Measurements from ENCODE around the gene NECAB2. TPM values are rescaled to one million over a fixed set of nuclear protein-coding genes. Genes with fewer than 3 reads are reported as not detected.

NECAB2 gene
- polyA plus RNA-seq, 1 experiment: 0.20 TPM

- ChIA-PET POLR2A (no interaction called here), CTCF (interaction anchor here (1.1 to 10.9 kb wide), 2 partner anchors 106 to 110 kb away, joined by 4 to 171 read pairs; no protein-coding TSS in a partner anchor)
- H3K9me3 ChIP-seq (ENCODE audit: control insufficient read depth, insufficient read depth, low read length): no peaks in the 10 kb centered on the region
- peak overlapping the region; percentile 43 for H3K4me3 ChIP-seq (ENCODE audit: low read depth, low read length)
- no peak overlapping the region for H3K27ac ChIP-seq (ENCODE audit: low read depth, low read length)
- H3K27me3 ChIP-seq (ENCODE audit: control insufficient read depth, insufficient read depth, low read length): no peaks in the 10 kb centered on the region
- no peak for TF ChIP-seq CTCF (IDR thresholded peaks at IDR 0.05; ENCODE audit: low read depth, low read length)
- no peak for DNase-seq (ENCODE audit: low read depth, low spot score)
Observed at GRCh38 chr16:83954577-83955016, 13.4 kb upstream of the NECAB2 start.

- Histone ChIP-seq H3K4me3 (ENCODE audit: low read depth, low read length) (no peak overlapping the region), H3K27me3 (ENCODE audit: control insufficient read depth, insufficient read depth, low read length) (no peaks in the 10 kb centered on the region), H3K27ac (ENCODE audit: low read depth, low read length) (no peak overlapping the region), H3K9me3 (ENCODE audit: control insufficient read depth, insufficient read depth, low read length) (no peaks in the 10 kb centered on the region)
- ChIA-PET CTCF (interaction anchor here (1.0 to 10.9 kb wide), 4 partner anchors 28 to 113 kb away, joined by 3 to 171 read pairs (median 7); no protein-coding TSS in a partner anchor), POLR2A (no interaction called here)
- no peak for TF ChIP-seq CTCF (IDR thresholded peaks at IDR 0.05; ENCODE audit: low read depth, low read length)
- DNase-seq (ENCODE audit: low read depth, low spot score): no peak
Observed at GRCh38 chr16:83955218-83956130, 12.6 kb upstream of the NECAB2 start.

- Histone ChIP-seq H3K9me3 (ENCODE audit: control insufficient read depth, insufficient read depth, low read length) (no peaks in the 10 kb centered on the region), H3K27ac (ENCODE audit: low read depth, low read length) (no peak overlapping the region), H3K27me3 (ENCODE audit: control insufficient read depth, insufficient read depth, low read length) (no peaks in the 10 kb centered on the region), H3K4me3 (ENCODE audit: low read depth, low read length) (no peak overlapping the region)
- DNase-seq (ENCODE audit: low read depth, low spot score): peak; percentile 43
- TF ChIP-seq CTCF (IDR thresholded peaks at IDR 0.05; ENCODE audit: low read depth, low read length): peak; percentile 85
- POLR2A ChIA-PET: no interaction called here
- CTCF ChIA-PET: interaction anchor here (0.6 to 10.9 kb wide), 18 partner anchors 9 to 210 kb away, joined by 3 to 171 read pairs (median 4); no protein-coding TSS in a partner anchor
Observed at GRCh38 chr16:83956336-83957289, 11.4 kb upstream of the NECAB2 start.

- Histone ChIP-seq H3K27me3 (ENCODE audit: control insufficient read depth, insufficient read depth, low read length) (no peaks in the 10 kb centered on the region), H3K27ac (ENCODE audit: low read depth, low read length) (no peak overlapping the region), H3K4me3 (ENCODE audit: low read depth, low read length) (no peak overlapping the region), H3K9me3 (ENCODE audit: control insufficient read depth, insufficient read depth, low read length) (no peaks in the 10 kb centered on the region)
- no peak for DNase-seq (ENCODE audit: low read depth, low spot score)
- TF ChIP-seq CTCF (IDR thresholded peaks at IDR 0.05; ENCODE audit: low read depth, low read length): no peak
- CTCF ChIA-PET: interaction anchor here (0.6 to 10.9 kb wide), 14 partner anchors 21 to 975 kb away, joined by 3 to 171 read pairs (median 4); no protein-coding TSS in a partner anchor
- POLR2A ChIA-PET: no interaction called here
Observed at GRCh38 chr16:83957296-83957855, 10.7 kb upstream of the NECAB2 start.

Data from AG04450 (cell line).